ENCODE results near the gene MAP3K5. TPM values are rescaled to one million over a fixed set of nuclear protein-coding genes. Genes with fewer than 3 reads are reported as not detected.

The MAP3K5 gene
- total and polyA plus RNA-seq, 9 of the 15 experiments (the other 6 are each of a cell fraction or from before 2014, with no cell fraction given) = 2.2 to 13.0 (median 9.9) TPM

- TF ChIP-seq CTCF (IDR thresholded peaks at IDR 0.05 in 2 of 3, conservative IDR thresholded peaks at IDR 0.05 in 1 of 3; ENCODE audit: insufficient read depth in 2 of 3, low read depth in 1 of 3, low read length in 3 of 3) (no peak), KDM4B (IDR thresholded peaks at IDR 0.05; ENCODE audit: borderline replicate concordance in 2 of 2, low read depth in 1 of 2) (no peak), CHCHD3 (CRISPR knock-in tag; IDR thresholded peaks at IDR 0.05) (no peak), ZNF41 (CRISPR knock-in tag; conservative IDR thresholded peaks at IDR 0.05) (no peak), MAFF (IDR thresholded peaks at IDR 0.05; ENCODE audit: low read length) (no peak), XRCC4 (IDR thresholded peaks at IDR 0.05; ENCODE audit: extremely low read depth, insufficient read depth, insufficient read length) (no peak), ZFP91 (CRISPR knock-in tag; IDR thresholded peaks at IDR 0.05) (no peak), ZNF79 (CRISPR knock-in tag; IDR thresholded peaks at IDR 0.05; ENCODE audit: low read depth) (no peak), TAL1 (IDR thresholded peaks at IDR 0.05) (no peak), SFPQ (IDR thresholded peaks at IDR 0.05; ENCODE audit: low read depth, low read length) (no peak), HLTF (IDR thresholded peaks at IDR 0.05) (no peak), NCOA4 (IDR thresholded peaks at IDR 0.05; ENCODE audit: partially characterized antibody) (no peak), SRSF3 (IDR thresholded peaks at IDR 0.05; ENCODE audit: insufficient read depth, low read length) (no peak), TFAP4 (CRISPR knock-in tag; IDR thresholded peaks at IDR 0.05; ENCODE audit: borderline replicate concordance) (no peak; the same call in 1 of the 2 replicates), EGR1 (conservative IDR thresholded peaks at IDR 0.05) (no peak), ZNF3 (CRISPR knock-in tag; IDR thresholded peaks at IDR 0.05) (no peak), ZNF639 (CRISPR knock-in tag; conservative IDR thresholded peaks at IDR 0.05 in 1 of 2, IDR thresholded peaks at IDR 0.05 in 1 of 2) (no peak), SPI1 (IDR thresholded peaks at IDR 0.05; ENCODE audit: borderline replicate concordance, low read depth, low read length) (no peak), CTBP1 (IDR thresholded peaks at IDR 0.05; ENCODE audit: borderline replicate concordance) (peak; percentile 47; the same call in 1 of the 2 replicates)
These were observed 782 bp downstream of the MAP3K5 start (continued) for GRCh38 chr6:136791296-136792094.
